ENCODE results near the gene DAAM1.
A peak's percentile ranks its signal among the peaks of the same experiment; 100 is the strongest.

DAAM1 gene

GRCh38 chr14:59246566-59246965, 58.1 kb downstream of the DAAM1 start:
- no peak overlapping the region for H3K4me3 Mint-ChIP-seq
- H3K27ac Mint-ChIP-seq: no peak overlapping the region
- H3K27me3 Mint-ChIP-seq: no peaks in the 10 kb centered on the region
- DNase-seq (ENCODE audit: low spot score in 2 of 2) (no peak), ATAC-seq (ENCODE audit: low read depth) (no peak)
- peaks cover 9% of the 10 kb centered on the region for H3K36me3 Mint-ChIP-seq
- H3K9me3 Mint-ChIP-seq: no peaks in the 10 kb centered on the region
- H3K4me1 Mint-ChIP-seq: peaks cover 38% of the 10 kb centered on the region

GRCh38 chr14:59247801-59248584, 59.5 kb downstream of the DAAM1 start:
- H3K27ac Mint-ChIP-seq: no peak overlapping the region
- no peak overlapping the region for H3K4me3 Mint-ChIP-seq
- ATAC-seq (ENCODE audit: low read depth) (no peak), DNase-seq (ENCODE audit: low spot score in 2 of 2) (no peak)
- H3K4me1 Mint-ChIP-seq: peaks cover 41% of the 10 kb centered on the region
- no peaks in the 10 kb centered on the region for H3K9me3 Mint-ChIP-seq
- peaks cover 11% of the 10 kb centered on the region for H3K36me3 Mint-ChIP-seq
- no peaks in the 10 kb centered on the region for H3K27me3 Mint-ChIP-seq

GRCh38 chr14:59249029-59249428, 60.6 kb downstream of the DAAM1 start:
- Mint-ChIP-seq H3K36me3 (peaks cover 6% of the 10 kb centered on the region), H3K9me3 (no peaks in the 10 kb centered on the region), H3K27me3 (no peaks in the 10 kb centered on the region), H3K27ac (peak overlapping the region; percentile 31), H3K4me3 (no peak overlapping the region), H3K4me1 (peaks cover 38% of the 10 kb centered on the region)
- DNase-seq (ENCODE audit: low spot score in 2 of 2): no peak
- ATAC-seq (ENCODE audit: low read depth): no peak

GRCh38 chr14:59251811-59252771, 63.6 kb downstream of the DAAM1 start:
- no peak for DNase-seq (ENCODE audit: low spot score in 2 of 2)
- Mint-ChIP-seq H3K4me1 (peaks cover 33% of the 10 kb centered on the region), H3K27me3 (no peaks in the 10 kb centered on the region), H3K27ac (no peak overlapping the region), H3K9me3 (no peaks in the 10 kb centered on the region), H3K36me3 (peaks cover 6% of the 10 kb centered on the region), H3K4me3 (no peak overlapping the region)
- no peak for ATAC-seq (ENCODE audit: low read depth)

- no peak overlapping the region for H3K4me3 Mint-ChIP-seq
- H3K9me3 Mint-ChIP-seq: no peaks in the 10 kb centered on the region
- H3K4me1 Mint-ChIP-seq: peaks cover 40% of the 10 kb centered on the region
- ATAC-seq (ENCODE audit: low read depth): no peak
- peaks cover 15% of the 10 kb centered on the region for H3K36me3 Mint-ChIP-seq
- H3K27ac Mint-ChIP-seq: no peak overlapping the region
- DNase-seq (ENCODE audit: low spot score in 2 of 2): no peak
- H3K27me3 Mint-ChIP-seq: no peaks in the 10 kb centered on the region
Observed at GRCh38 chr14:59252772-59253500, 64.5 kb downstream of the DAAM1 start.

- H3K36me3 Mint-ChIP-seq: peaks cover 16% of the 10 kb centered on the region
- DNase-seq (ENCODE audit: low spot score in 2 of 2): no peak
- no peaks in the 10 kb centered on the region for H3K27me3 Mint-ChIP-seq
- H3K4me1 Mint-ChIP-seq: peaks cover 40% of the 10 kb centered on the region
- H3K9me3 Mint-ChIP-seq: no peaks in the 10 kb centered on the region
- H3K27ac Mint-ChIP-seq: no peak overlapping the region
- no peak overlapping the region for H3K4me3 Mint-ChIP-seq
- peak; percentile 43 for ATAC-seq (ENCODE audit: low read depth)
Observed at GRCh38 chr14:59253527-59253926, 65.1 kb downstream of the DAAM1 start.

GRCh38 chr14:59254146-59254910, 65.9 kb downstream of the DAAM1 start:
- H3K27ac Mint-ChIP-seq: no peak overlapping the region
- H3K27me3 Mint-ChIP-seq: no peaks in the 10 kb centered on the region
- DNase-seq (ENCODE audit: low spot score in 2 of 2): no peak
- no peak overlapping the region for H3K4me3 Mint-ChIP-seq
- H3K36me3 Mint-ChIP-seq: peaks cover 13% of the 10 kb centered on the region
- H3K4me1 Mint-ChIP-seq: peaks cover 41% of the 10 kb centered on the region
- ATAC-seq (ENCODE audit: low read depth): no peak
- H3K9me3 Mint-ChIP-seq: no peaks in the 10 kb centered on the region

- Mint-ChIP-seq H3K27me3 (no peaks in the 10 kb centered on the region), H3K27ac (peak overlapping the region; percentile 28), H3K4me3 (peak overlapping the region; percentile 34), H3K36me3 (peaks cover 13% of the 10 kb centered on the region), H3K4me1 (peaks cover 43% of the 10 kb centered on the region), H3K9me3 (no peaks in the 10 kb centered on the region)
- DNase-seq (ENCODE audit: low spot score in 2 of 2) (no peak), ATAC-seq (ENCODE audit: low read depth) (peak; percentile 60)
Observed at GRCh38 chr14:59254911-59255545, 66.6 kb downstream of the DAAM1 start.

- H3K4me1 Mint-ChIP-seq: peaks cover 47% of the 10 kb centered on the region
- no peak for ATAC-seq (ENCODE audit: low read depth)
- H3K9me3 Mint-ChIP-seq: no peaks in the 10 kb centered on the region
- H3K27me3 Mint-ChIP-seq: no peaks in the 10 kb centered on the region
- no peak overlapping the region for H3K4me3 Mint-ChIP-seq
- H3K36me3 Mint-ChIP-seq: peaks cover 13% of the 10 kb centered on the region
- H3K27ac Mint-ChIP-seq: no peak overlapping the region
- DNase-seq (ENCODE audit: low spot score in 2 of 2): no peak
Observed at GRCh38 chr14:59256331-59256730, 67.9 kb downstream of the DAAM1 start.

- no peak overlapping the region for H3K4me3 Mint-ChIP-seq
- no peak for DNase-seq (ENCODE audit: low spot score in 2 of 2)
- no peaks in the 10 kb centered on the region for H3K27me3 Mint-ChIP-seq
- H3K36me3 Mint-ChIP-seq: peaks cover 34% of the 10 kb centered on the region
- peak overlapping the region; percentile 33 for H3K27ac Mint-ChIP-seq
- no peak for ATAC-seq (ENCODE audit: low read depth)
- H3K9me3 Mint-ChIP-seq: no peaks in the 10 kb centered on the region
- peaks cover 38% of the 10 kb centered on the region for H3K4me1 Mint-ChIP-seq
Observed at GRCh38 chr14:59261334-59261733, 72.9 kb downstream of the DAAM1 start.

GRCh38 chr14:59262717-59263454, 74.4 kb downstream of the DAAM1 start:
- no peaks in the 10 kb centered on the region for H3K27me3 Mint-ChIP-seq
- peaks cover 30% of the 10 kb centered on the region for H3K4me1 Mint-ChIP-seq
- no peak overlapping the region for H3K4me3 Mint-ChIP-seq
- ATAC-seq (ENCODE audit: low read depth): no peak
- no peaks in the 10 kb centered on the region for H3K9me3 Mint-ChIP-seq
- peaks cover 28% of the 10 kb centered on the region for H3K36me3 Mint-ChIP-seq
- no peak for DNase-seq (ENCODE audit: low spot score in 2 of 2)
- peak overlapping the region; percentile 45 for H3K27ac Mint-ChIP-seq

- ATAC-seq (ENCODE audit: low read depth): no peak
- H3K36me3 Mint-ChIP-seq: peaks cover 44% of the 10 kb centered on the region
- H3K4me1 Mint-ChIP-seq: peaks cover 21% of the 10 kb centered on the region
- H3K4me3 Mint-ChIP-seq: no peak overlapping the region
- no peaks in the 10 kb centered on the region for H3K9me3 Mint-ChIP-seq
- H3K27ac Mint-ChIP-seq: no peak overlapping the region
- H3K27me3 Mint-ChIP-seq: no peaks in the 10 kb centered on the region
- no peak for DNase-seq (ENCODE audit: low spot score in 2 of 2)
Observed at GRCh38 chr14:59265808-59266207, 77.3 kb downstream of the DAAM1 start.

Measured in memory B cell (primary cell).